Measurements from ENCODE around the gene MTREX. TPM values are rescaled to one million over a fixed set of nuclear protein-coding genes. Genes with fewer than 3 reads are reported as not detected.
A peak's percentile ranks its signal among the peaks of the same experiment; 100 is the strongest.

Gene MTREX
- total RNA-seq (2021) = 123 and 132 TPM in 2 replicates
- long read RNA-seq, full-length matches to known transcripts = 327 of 422 reads
- long read RNA-seq, partial matches to known transcripts = 55 of 422 reads
- long read RNA-seq, other reads (novel, unspliced or antisense) = 40 of 422 reads

GRCh38 chr5:55307383-55308253 lies at the start of gene MTREX, which contains the start of gene DHX29:
MTREX (plus strand) TSS chr5:55307989; CDS start chr5:55308014, 25 bp downstream.
DHX29 (minus strand) TSS chr5:55307694; CDS start chr5:55307573, 121 bp downstream.
- no peaks in the 10 kb centered on the region for H3K27me3 Mint-ChIP-seq (ENCODE audit: low read depth)
- TF ChIP-seq CTCF (conservative IDR thresholded peaks at IDR 0.05) = no peak
- H4K91ac ChIP-seq (ENCODE audit: insufficient read length, low read depth, low read length) = no peak within 1 kb of the TSS

More at GRCh38 chr5:55307383-55308253, at the start of gene MTREX, which contains the start of gene DHX29:
- H3K23ac ChIP-seq (ENCODE audit: insufficient read length, low read depth, low read length) = no peak within 1 kb of the TSS
- peak within 1 kb of the TSS; percentile 79 for H4K5ac ChIP-seq (ENCODE audit: insufficient read length, low read depth, low read length)
- no peak within 1 kb of the TSS for H2AK5ac ChIP-seq (ENCODE audit: insufficient read length, low read length)
- H3K56ac ChIP-seq (ENCODE audit: insufficient read length, low read depth, low read length) = peak within 1 kb of the TSS; percentile 59
- H4K20me1 ChIP-seq (ENCODE audit: control insufficient read depth, insufficient read depth, insufficient read length) = no peaks in the 10 kb centered on the region
- no CpG with 5 or more reads among the region's 62 CpGs for WGBS (ENCODE audit: extremely low coverage, insufficient read length, low lambda C conversion rate)
- Mint-ChIP-seq H3K9me3 (no peaks in the 10 kb centered on the region), H3K27ac (no peak within 1 kb of the TSS), H3K4me3 (no peak within 1 kb of the TSS), H3K4me1 (peaks cover 4 to 9% of the 10 kb centered on the region in 2 experiments), H3K36me3 (ENCODE audit: insufficient read depth in 1 of 3, low read depth in 3 of 3) (peaks cover 7 to 20% (median 11%) of the 10 kb centered on the region in 3 experiments; a peak in 6 of 7 replicates)
- peaks cover 2% of the 10 kb centered on the region; the same call in 1 of the 2 replicates for H3K4me1 ChIP-seq (ENCODE audit: insufficient read depth, low read length)
- no peak within 1 kb of the TSS; the same call in 1 of the 2 replicates for H3K4ac ChIP-seq (ENCODE audit: low read depth, low read length)
- no peak within 1 kb of the TSS for H3T11ph ChIP-seq (ENCODE audit: low read length)
- H2BK20ac ChIP-seq (ENCODE audit: low read depth, low read length, poor library complexity, severe bottlenecking) = no peak within 1 kb of the TSS
- H3K79me2 ChIP-seq (ENCODE audit: insufficient read depth, low read length) = peaks cover 43% of the 10 kb centered on the region; the same call in 1 of the 2 replicates
- H3K9ac ChIP-seq (ENCODE audit: extremely low read depth, insufficient read length, low read length) = peak within 1 kb of the TSS; percentile 86
- no peaks in the 10 kb centered on the region for H3K27me3 ChIP-seq (ENCODE audit: insufficient read depth, low read length)
- H4K8ac ChIP-seq (replicated peaks; ENCODE audit: insufficient read length, low read depth, low read length) = no peak within 1 kb of the TSS
- H2AFZ ChIP-seq (ENCODE audit: low read length) = no peak within 1 kb of the TSS
- peak within 1 kb of the TSS; percentile 73 for H3K18ac ChIP-seq (ENCODE audit: insufficient read length, low read depth, low read length)
- peaks cover 3% of the 10 kb centered on the region for H3K79me1 ChIP-seq (ENCODE audit: insufficient read depth, low read depth, low read length, poor library complexity, severe bottlenecking)
- peak within 1 kb of the TSS; percentile 15 for H2BK120ac ChIP-seq (ENCODE audit: low read depth, low read length, poor library complexity, severe bottlenecking)
- H2BK12ac ChIP-seq (ENCODE audit: insufficient read length, low read depth, low read length) = no peak within 1 kb of the TSS
- no peak within 1 kb of the TSS for H2BK15ac ChIP-seq (ENCODE audit: low read depth, low read length)
- peak within 1 kb of the TSS; percentile 44 for H2BK5ac ChIP-seq (ENCODE audit: insufficient read length, low read length)
- peak; percentile 91 for DNase-seq
- no peaks in the 10 kb centered on the region for H3K9me3 ChIP-seq (ENCODE audit: control insufficient read depth, low read depth, low read length)
- peaks cover 3% of the 10 kb centered on the region for H3K23me2 ChIP-seq (ENCODE audit: insufficient read length, low read depth, low read length, poor library complexity, severe bottlenecking)
- H3K14ac ChIP-seq (ENCODE audit: insufficient read depth, low read length) = peak within 1 kb of the TSS; percentile 72; the same call in 1 of the 2 replicates
- H3K4me2 ChIP-seq (ENCODE audit: insufficient read depth, insufficient read length, low read length) = peak within 1 kb of the TSS; percentile 80
- H3K27ac ChIP-seq (ENCODE audit: insufficient read length, low read depth, low read length) = no peak within 1 kb of the TSS
